Naive B cell (primary cell): ENCODE results near the gene CRAMP1. TPM values are rescaled to one million over a fixed set of nuclear protein-coding genes. Genes with fewer than 3 reads are reported as not detected.
A peak's percentile ranks its signal among the peaks of the same experiment; 100 is the strongest.

Experiments used
- ATAC-seq, 2 donors: fragments of 150-1000 bp; cut with Tn5 transposase; 2 replicates each; pipeline ENCODE4 v1.10.0; 2021; ENCODE audit warnings: low read depth in 2 of 2, mild to moderate bottlenecking in 2 of 2, moderate library complexity in 2 of 2
- DNase-seq: peaks from one replicate; pipeline ENCODE4 v3.0.0; 2022
- H3K27ac Mint-ChIP-seq, 6 donors: one replicate each; pipeline ENCODE4 v1.8.0; 2020 to 2022; ENCODE audit warnings: mild to moderate bottlenecking in 6 of 6, mixed read lengths in 6 of 6, moderate library complexity in 5 of 6, inconsistent platforms in 2 of 6
- H3K27me3 Mint-ChIP-seq, 3 donors: one replicate each; pipeline ENCODE4 v1.8.0; 2021 to 2022; ENCODE audit warnings: mixed read lengths in 3 of 3, mild to moderate bottlenecking in 1 of 3
- H3K36me3 Mint-ChIP-seq, 2 donors: one replicate each; pipeline ENCODE4 v1.8.0; 2020 to 2022; ENCODE audit warnings: mixed read lengths in 2 of 2, inconsistent platforms in 1 of 2, mild to moderate bottlenecking in 1 of 2
- H3K4me1 Mint-ChIP-seq, 3 donors: one replicate each; pipeline ENCODE4 v1.8.0; 2020 to 2022; ENCODE audit warnings: mixed read lengths in 3 of 3, inconsistent platforms in 1 of 3, mild to moderate bottlenecking in 1 of 3, moderate library complexity in 1 of 3
- H3K4me3 Mint-ChIP-seq, 8 donors: one replicate each; pipeline ENCODE4 v1.8.0; 2020 to 2022; ENCODE audit warnings: mild to moderate bottlenecking in 8 of 8, mixed read lengths in 8 of 8, moderate library complexity in 8 of 8, inconsistent platforms in 2 of 8
- H3K9me3 Mint-ChIP-seq, 7 donors: one replicate each; pipeline ENCODE4 v1.8.0; 2020 to 2022; ENCODE audit warnings: mixed read lengths in 7 of 7, mild to moderate bottlenecking in 5 of 7, inconsistent platforms in 2 of 7, moderate library complexity in 1 of 7
- polyA plus RNA-seq, 6 donors: library from polyadenylated mRNA; unstranded; fragments of 300-500 nt; fragmentation: Illumina TruSeq; gene quantifications; one replicate each; pipeline ENCODE4 v1.2.3, GENCODE V29; 2021; ENCODE audit warnings: low read depth in 6 of 6

Gene CRAMP1, protein sequence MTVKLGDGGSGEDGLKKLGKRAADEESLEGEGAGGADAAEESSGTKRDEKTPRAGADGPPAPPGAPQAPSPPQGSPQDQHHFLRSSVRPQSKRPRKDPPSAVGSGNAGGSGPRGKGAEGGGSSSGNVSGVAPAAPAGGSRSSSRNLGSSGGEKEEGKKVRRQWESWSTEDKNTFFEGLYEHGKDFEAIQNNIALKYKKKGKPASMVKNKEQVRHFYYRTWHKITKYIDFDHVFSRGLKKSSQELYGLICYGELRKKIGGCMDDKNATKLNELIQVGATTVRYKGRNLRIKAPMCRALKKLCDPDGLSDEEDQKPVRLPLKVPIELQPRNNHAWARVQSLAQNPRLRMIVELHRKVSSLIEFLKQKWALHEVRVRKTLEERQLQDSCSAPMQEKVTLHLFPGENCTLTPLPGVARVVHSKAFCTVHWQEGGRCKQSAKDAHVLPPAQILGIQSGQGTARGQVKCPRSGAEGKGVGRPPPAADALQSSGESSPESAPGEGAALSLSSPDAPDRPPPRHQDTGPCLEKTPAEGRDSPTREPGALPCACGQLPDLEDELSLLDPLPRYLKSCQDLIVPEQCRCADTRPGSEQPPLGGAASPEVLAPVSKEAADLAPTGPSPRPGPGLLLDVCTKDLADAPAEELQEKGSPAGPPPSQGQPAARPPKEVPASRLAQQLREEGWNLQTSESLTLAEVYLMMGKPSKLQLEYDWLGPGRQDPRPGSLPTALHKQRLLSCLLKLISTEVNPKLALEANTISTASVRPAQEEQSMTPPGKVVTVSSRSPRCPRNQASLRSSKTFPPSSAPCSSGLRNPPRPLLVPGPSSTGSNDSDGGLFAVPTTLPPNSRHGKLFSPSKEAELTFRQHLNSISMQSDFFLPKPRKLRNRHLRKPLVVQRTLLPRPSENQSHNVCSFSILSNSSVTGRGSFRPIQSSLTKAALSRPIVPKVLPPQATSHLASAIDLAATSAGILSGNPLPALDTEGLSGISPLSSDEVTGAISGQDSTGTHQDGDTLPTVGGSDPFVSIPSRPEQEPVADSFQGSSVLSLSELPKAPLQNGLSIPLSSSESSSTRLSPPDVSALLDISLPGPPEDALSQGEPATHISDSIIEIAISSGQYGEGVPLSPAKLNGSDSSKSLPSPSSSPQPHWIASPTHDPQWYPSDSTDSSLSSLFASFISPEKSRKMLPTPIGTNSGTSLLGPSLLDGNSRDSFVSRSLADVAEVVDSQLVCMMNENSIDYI (N-terminal part only)
- polyA plus RNA-seq = 1 to 10 TPM; 1.8 to 6.0 (median 2.2) TPM

DNA sequence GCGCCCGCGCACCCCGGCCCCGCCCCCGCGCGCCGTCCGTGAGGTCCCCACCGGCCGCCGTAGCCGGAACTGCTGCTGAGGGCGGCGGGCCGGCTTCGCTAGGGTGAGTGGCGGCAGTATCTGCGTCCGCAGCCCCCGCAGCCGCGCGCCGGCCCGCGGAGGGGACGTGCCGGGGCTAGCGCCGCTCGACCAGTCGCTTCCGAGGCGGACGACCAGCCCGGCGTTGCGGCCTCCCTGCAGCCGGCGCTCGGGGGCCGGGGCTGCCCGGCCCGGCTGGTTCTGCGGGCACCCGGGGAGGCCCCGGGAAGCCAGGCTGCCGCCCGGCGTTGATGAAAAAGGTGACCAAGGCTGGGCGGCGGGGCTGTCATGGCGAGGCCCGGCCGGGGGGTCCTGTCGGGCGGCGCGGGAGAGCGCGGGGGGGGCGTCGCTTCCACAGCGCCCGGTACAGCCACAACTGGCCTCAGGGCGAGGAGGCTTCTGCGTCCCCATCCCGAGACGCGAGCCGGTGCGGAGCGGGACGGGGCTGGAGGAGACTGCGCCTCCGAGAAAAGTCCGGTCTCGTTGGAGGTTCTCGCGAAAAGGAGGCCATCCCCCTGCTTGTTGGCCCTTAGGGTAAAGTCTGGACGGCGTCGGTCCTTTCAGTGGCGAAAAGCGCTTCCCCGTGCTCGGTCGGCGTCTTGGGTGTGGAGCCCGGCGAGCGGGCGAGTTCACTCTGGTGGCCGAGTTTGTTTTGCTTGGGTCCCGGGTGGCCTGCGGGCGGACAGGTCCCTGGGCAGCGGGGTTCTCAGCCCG is at the start of gene CRAMP1:
Gene CRAMP1, plus strand, starts transcription at position 41 of the 792 bp plus-strand sequence. CDS start 2,280 bp downstream, outside the sequence.
- DNase-seq (no peak), ATAC-seq (no peak)
- peaks cover 0 to 12% of the 10 kb centered on the region in 2 donors for H3K36me3 Mint-ChIP-seq
- peaks cover 22 to 49% (median 39%) of the 10 kb centered on the region in 3 donors for H3K4me1 Mint-ChIP-seq
- H3K27me3 Mint-ChIP-seq = no peaks in the 10 kb centered on the region
- H3K27ac Mint-ChIP-seq = peak within 1 kb of the TSS; percentile 93 to 99 (median 98)
- H3K9me3 Mint-ChIP-seq = peaks cover 0 to 10% (median 5%) of the 10 kb centered on the region in 7 donors
- H3K4me3 Mint-ChIP-seq = peak within 1 kb of the TSS; percentile 83 to 95 (median 90)

DNA sequence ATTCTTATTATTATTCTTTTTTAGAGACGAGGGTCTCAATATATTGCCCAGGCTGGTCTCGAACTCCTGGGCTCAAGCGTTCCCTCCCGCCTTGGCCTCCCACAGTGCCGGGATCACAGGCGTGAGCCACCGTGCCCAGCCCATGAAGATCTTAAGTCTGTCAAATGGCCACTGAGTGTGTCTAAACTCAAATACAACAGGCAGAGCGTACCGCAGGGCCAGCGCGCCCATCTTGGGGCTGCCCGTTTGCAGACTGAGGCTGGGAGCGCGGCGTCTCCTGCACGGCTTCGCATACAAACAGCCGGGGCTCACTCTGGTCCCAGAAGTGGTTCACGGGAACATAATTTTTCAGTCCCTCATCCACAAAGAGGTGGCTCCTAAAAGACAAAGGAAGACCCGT is 48.4 kb upstream of the CRAMP1 start:
- Mint-ChIP-seq H3K9me3 (no peaks in the 10 kb centered on the region), H3K4me3 (no peak overlapping the region), H3K27ac (no peak overlapping the region), H3K36me3 (no peaks in the 10 kb centered on the region), H3K27me3 (no peaks in the 10 kb centered on the region), H3K4me1 (peaks cover 2 to 5% (median 5%) of the 10 kb centered on the region in 3 donors)
- ATAC-seq = no peak
- no peak for DNase-seq

DNA sequence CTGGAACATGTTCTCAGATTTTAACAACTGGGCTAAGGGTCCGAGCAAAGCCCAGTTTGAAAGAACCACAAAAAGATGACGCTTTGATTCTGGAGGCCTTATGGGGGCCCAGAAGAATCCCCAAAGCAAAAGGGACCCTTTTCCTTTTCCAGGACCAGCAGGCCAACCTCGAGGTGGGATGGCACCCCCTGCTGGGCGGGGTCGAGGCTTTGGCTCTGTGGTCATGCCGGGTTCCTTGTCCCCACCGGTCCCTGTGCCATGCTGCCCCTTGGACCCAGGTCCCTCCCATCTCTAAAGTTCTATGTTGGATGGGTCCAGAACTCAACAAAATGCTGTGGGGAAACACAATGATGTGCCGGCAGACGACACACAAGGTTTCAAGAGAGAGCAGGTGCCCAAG is 47.8 kb upstream of the CRAMP1 start:
- Mint-ChIP-seq H3K4me3 (no peak overlapping the region), H3K4me1 (peaks cover 2 to 5% (median 5%) of the 10 kb centered on the region in 3 donors), H3K9me3 (no peaks in the 10 kb centered on the region), H3K27ac (no peak overlapping the region), H3K36me3 (no peaks in the 10 kb centered on the region), H3K27me3 (no peaks in the 10 kb centered on the region)
- DNase-seq = peak; percentile 14
- no peak for ATAC-seq

DNA sequence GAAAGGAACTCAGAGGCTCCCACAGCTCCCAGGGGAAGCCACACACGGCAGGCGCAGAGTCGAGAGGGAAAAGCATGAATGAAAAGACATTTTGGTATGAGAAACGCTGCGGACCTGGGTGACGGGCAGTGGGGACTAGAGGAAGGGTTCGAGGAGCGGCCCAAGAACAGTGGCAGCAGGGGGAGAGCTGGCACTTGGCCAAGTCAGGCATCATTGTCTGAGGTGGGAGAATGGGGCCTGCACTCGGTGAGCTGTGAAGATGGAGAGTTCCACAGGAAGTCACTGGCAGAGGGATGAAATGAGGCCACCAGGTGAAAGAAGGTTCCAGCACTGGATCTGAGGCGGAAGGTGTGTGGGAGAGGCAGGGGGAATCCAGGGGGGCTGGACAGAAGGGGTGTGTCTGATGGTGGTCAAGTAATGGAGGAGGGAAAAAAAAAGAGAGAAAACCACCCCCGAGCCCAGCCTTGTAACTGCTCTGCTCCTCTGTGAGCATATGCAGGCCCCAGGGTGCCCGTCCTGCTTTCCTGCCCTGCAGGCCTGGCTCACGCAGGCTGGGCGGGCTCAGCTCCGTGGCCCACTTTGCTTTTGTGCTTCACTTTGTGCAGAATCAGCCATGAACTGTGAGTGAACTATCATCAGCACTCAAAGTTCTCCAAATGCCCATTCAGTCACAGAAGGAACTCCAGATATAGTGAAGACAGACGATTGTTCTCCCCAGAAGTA is 46.9 kb upstream of the CRAMP1 start:
- DNase-seq (no peak), ATAC-seq (no peak)
- Mint-ChIP-seq H3K9me3 (no peaks in the 10 kb centered on the region), H3K27ac (peak overlapping the region in 5 of 6 donors; percentile 27 to 86 (median 80)), H3K4me1 (peaks cover 0 to 5% (median 2%) of the 10 kb centered on the region in 3 donors), H3K27me3 (no peaks in the 10 kb centered on the region), H3K36me3 (no peaks in the 10 kb centered on the region), H3K4me3 (no peak overlapping the region)

DNA sequence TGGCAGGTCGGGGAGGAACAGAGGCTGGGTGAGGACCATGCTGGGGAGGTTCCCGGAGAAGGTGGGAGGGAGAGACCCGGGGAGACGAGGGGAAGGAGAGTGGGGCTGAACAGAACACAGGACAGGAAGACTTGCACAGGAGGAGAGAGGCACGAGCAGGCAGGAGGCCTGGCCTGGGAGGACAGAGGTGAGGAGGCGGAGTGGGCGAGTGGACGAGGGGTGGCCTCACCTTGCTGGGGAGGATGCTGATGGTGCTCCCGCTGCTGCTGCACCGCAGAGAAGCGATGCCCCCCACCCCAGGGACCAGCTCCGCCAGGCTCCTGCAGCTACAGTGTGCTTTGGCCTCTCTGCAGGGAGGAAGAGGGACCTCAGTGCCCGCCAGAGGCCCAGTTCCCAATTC is 44.2 kb upstream of the CRAMP1 start:
- DNase-seq (no peak), ATAC-seq (no peak)
- Mint-ChIP-seq H3K27ac (peak overlapping the region in 2 of 6 donors; percentile 67 to 73), H3K4me3 (no peak overlapping the region), H3K27me3 (no peaks in the 10 kb centered on the region), H3K4me1 (peaks cover 0 to 5% (median 2%) of the 10 kb centered on the region in 3 donors), H3K36me3 (no peaks in the 10 kb centered on the region), H3K9me3 (no peaks in the 10 kb centered on the region)

DNA sequence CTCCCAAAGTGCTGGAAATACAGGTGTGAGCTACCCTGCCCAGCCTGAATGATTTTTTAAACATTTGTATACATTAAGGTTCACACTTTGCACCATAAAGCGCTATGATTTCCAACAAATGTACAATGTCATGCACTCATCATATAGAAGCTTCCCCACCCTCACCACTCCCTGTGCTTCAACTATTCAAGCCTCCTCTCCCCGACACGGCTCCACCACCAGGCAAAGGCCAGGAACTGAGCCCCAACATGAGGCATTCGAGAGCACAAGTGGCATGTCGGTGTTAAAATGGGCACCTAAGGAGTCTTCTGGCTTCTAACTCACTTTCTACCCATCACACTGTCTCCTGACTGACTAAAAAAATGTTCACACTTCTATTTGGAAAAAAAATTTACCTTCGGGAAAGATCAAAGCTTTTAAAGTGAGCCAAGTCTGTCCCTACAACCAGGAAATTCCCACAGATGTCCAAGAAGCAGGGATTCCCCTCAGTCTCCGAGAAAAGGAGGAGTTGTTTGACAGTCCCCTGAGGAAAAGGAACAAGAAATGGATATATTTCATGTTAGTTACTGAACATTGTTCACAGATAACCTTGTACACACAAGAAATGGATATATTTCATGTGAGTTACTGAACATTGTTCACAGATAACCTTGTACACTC is 41.0 kb upstream of the CRAMP1 start:
- Mint-ChIP-seq H3K27ac (peak overlapping the region in 2 of 6 donors; percentile 4 to 27), H3K27me3 (no peaks in the 10 kb centered on the region), H3K4me1 (peaks cover 0 to 5% (median 0%) of the 10 kb centered on the region in 3 donors), H3K9me3 (peaks cover 0 to 3% (median 0%) of the 10 kb centered on the region in 7 donors), H3K4me3 (no peak overlapping the region), H3K36me3 (no peaks in the 10 kb centered on the region)
- ATAC-seq (no peak), DNase-seq (no peak)

DNA sequence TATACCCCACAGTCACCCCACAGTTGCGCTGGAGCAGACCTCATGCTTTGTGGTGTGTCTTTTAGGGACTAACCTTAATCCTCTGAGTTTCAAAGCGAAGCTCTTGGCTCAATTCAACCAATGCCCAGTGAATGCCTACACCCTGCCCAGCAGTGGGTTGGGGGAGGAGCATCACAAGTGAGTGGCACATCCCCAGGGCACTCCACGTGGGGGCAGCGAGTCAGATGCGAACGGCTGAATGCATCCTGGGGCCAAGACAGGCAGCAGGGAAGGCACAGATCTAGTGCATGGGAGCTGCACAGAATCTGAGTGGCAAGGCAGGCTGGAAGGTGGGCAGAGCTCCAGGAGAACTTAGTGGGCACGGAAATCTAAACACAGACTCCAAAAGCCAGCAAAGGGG is 39.5 kb upstream of the CRAMP1 start:
- ATAC-seq = no peak
- Mint-ChIP-seq H3K27ac (no peak overlapping the region), H3K27me3 (no peaks in the 10 kb centered on the region), H3K4me1 (no peaks in the 10 kb centered on the region), H3K36me3 (no peaks in the 10 kb centered on the region), H3K9me3 (peaks cover 0 to 3% (median 0%) of the 10 kb centered on the region in 7 donors), H3K4me3 (no peak overlapping the region)
- no peak for DNase-seq

DNA sequence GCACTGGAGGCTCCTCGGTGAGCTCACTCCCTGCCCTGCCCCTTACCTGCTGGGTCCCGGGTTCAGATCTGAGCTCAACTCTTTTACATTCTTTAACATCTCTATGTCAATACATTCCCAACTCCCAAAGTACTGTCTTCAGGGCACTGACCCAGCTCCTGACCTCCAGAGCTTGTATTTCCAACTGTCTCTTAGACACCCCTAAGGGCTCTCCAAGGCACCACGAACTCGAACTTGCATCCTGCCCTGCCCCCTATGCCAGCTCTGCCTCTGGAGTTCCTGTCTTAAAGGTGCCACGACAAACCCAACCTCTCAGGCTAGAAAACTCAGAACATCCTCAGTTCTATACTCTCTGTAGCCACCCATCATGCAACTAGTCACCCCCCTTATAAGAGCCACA is 38.9 kb upstream of the CRAMP1 start:
- ATAC-seq = no peak
- Mint-ChIP-seq H3K27ac (peak overlapping the region in 1 of 6 donors; percentile 2), H3K36me3 (no peaks in the 10 kb centered on the region), H3K4me1 (no peaks in the 10 kb centered on the region), H3K4me3 (peak overlapping the region in 1 of 8 donors; percentile 69), H3K27me3 (no peaks in the 10 kb centered on the region), H3K9me3 (peaks cover 0 to 3% (median 0%) of the 10 kb centered on the region in 7 donors)
- DNase-seq = no peak

DNA sequence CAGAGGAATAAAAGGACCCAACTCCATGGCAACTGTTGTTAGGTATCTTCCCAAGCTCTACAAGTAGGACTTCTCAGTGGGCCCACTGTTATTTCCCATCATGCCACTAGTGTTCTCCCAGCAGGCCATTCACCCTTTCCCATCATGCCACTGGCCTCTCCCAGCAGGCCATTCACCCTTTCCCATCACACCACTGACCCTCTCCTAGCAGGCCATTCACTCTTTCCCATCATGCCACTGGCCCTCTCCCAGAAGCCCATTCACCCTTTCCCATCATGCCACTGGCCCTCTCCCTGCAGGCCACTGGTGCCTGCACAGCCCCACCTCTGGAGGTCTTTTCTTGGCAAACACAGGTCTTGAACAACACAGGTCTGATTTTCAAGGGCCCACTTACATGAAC is 36.6 kb upstream of the CRAMP1 start:
- Mint-ChIP-seq H3K9me3 (peaks cover 0 to 3% (median 0%) of the 10 kb centered on the region in 7 donors), H3K27me3 (no peaks in the 10 kb centered on the region), H3K4me1 (no peaks in the 10 kb centered on the region), H3K36me3 (no peaks in the 10 kb centered on the region), H3K27ac (peak overlapping the region in 2 of 6 donors; percentile 22 to 60), H3K4me3 (no peak overlapping the region)
- DNase-seq = no peak
- ATAC-seq = no peak

DNA sequence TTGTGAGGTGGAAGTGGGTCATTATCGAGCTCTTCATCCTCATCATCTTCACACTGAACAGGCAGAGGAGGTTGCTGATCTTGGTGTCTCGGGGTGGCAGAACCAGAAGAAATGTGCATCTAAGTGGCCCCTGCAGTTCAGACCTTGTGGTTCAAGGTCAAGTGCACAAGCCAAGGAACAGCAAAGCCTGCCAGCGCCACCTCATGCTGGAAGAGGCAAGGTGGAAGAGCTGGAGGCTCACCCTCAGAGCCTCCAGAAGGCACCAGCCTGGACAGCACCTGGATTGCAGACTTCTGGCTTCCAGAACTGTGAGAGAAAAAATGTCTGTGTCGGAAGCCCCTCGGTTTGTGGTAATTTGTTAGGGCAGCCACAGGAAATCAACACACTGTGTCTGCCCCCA is 32.9 kb upstream of the CRAMP1 start:
- DNase-seq (no peak), ATAC-seq (no peak)
- Mint-ChIP-seq H3K27me3 (no peaks in the 10 kb centered on the region), H3K36me3 (peaks cover 0 to 9% of the 10 kb centered on the region in 2 donors), H3K27ac (peak overlapping the region in 1 of 6 donors; percentile 55), H3K4me3 (no peak overlapping the region), H3K4me1 (peaks cover 0 to 6% (median 0%) of the 10 kb centered on the region in 3 donors), H3K9me3 (peaks cover 0 to 8% (median 0%) of the 10 kb centered on the region in 7 donors)

DNA sequence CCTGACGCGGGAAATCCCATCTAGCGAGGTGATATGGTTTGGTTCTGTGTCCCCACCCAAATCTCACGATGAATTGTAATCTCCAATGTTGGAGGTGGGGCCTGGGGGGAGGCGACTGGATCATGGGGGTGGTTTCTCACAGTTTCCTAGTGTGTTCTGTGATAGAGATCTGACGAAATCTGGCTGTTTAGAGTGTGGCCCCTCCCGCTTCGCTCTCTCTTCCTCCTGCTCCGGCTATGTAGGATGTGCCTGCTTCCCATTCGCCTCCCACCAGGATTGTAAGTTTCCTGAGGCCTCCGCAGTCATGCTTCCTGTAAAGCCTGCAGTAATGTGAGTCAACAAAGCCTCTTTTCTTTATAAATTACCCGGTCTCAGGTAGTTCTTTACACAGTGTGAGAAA is 31.9 kb upstream of the CRAMP1 start:
- peaks cover 0 to 9% of the 10 kb centered on the region in 2 donors for H3K36me3 Mint-ChIP-seq
- DNase-seq (no peak), ATAC-seq (no peak)
- H3K4me1 Mint-ChIP-seq = peaks cover 0 to 6% (median 0%) of the 10 kb centered on the region in 3 donors
- H3K27me3 Mint-ChIP-seq = no peaks in the 10 kb centered on the region
- no peak overlapping the region for H3K4me3 Mint-ChIP-seq
- peaks cover 0 to 8% (median 0%) of the 10 kb centered on the region in 7 donors for H3K9me3 Mint-ChIP-seq
- H3K27ac Mint-ChIP-seq = peak overlapping the region in 1 of 6 donors; percentile 47
